Stimulated activated naive B cell treated with anti-CD40 and anti-IgM and Interleukin-4, amounts not matched to agents 10 μg/mL and 1 μg/mL and 100 μg/mL, for 72 hours (primary cell): ENCODE data around the gene CTSE.

Source experiments
- ATAC-seq, 2 donors: fragments of 150-1000 bp; cut with Tn5 transposase; replicated peaks; 2 replicates each; pipeline ENCODE4 v1.10.0; 2021; ENCODE audit warnings: moderate library complexity in 1 of 2
- DNase-seq: peaks from one replicate; pipeline ENCODE4 v3.0.0; 2021
- H3K27ac Mint-ChIP-seq: one replicate; pipeline ENCODE4 v1.8.0; 2022; ENCODE audit warnings: mild to moderate bottlenecking, mixed read lengths
- H3K27me3 Mint-ChIP-seq, 2 donors: one replicate each; pipeline ENCODE4 v1.8.0; 2022; ENCODE audit warnings: mixed read lengths in 2 of 2
- H3K36me3 Mint-ChIP-seq, 2 donors: one replicate each; pipeline ENCODE4 v1.8.0; 2022; ENCODE audit warnings: mixed read lengths in 2 of 2, mild to moderate bottlenecking in 1 of 2
- H3K4me1 Mint-ChIP-seq, 2 donors: one replicate each; pipeline ENCODE4 v1.8.0; 2022; ENCODE audit warnings: mixed read lengths in 2 of 2, mild to moderate bottlenecking in 1 of 2
- H3K4me3 Mint-ChIP-seq, 2 donors: one replicate each; pipeline ENCODE4 v1.8.0; 2022; ENCODE audit warnings: mild to moderate bottlenecking in 2 of 2, mixed read lengths in 2 of 2, moderate library complexity in 1 of 2
- H3K9me3 Mint-ChIP-seq, 2 donors: one replicate each; pipeline ENCODE4 v1.8.0; 2022; ENCODE audit warnings: mixed read lengths in 2 of 2, mild to moderate bottlenecking in 1 of 2

The CTSE gene

DNA sequence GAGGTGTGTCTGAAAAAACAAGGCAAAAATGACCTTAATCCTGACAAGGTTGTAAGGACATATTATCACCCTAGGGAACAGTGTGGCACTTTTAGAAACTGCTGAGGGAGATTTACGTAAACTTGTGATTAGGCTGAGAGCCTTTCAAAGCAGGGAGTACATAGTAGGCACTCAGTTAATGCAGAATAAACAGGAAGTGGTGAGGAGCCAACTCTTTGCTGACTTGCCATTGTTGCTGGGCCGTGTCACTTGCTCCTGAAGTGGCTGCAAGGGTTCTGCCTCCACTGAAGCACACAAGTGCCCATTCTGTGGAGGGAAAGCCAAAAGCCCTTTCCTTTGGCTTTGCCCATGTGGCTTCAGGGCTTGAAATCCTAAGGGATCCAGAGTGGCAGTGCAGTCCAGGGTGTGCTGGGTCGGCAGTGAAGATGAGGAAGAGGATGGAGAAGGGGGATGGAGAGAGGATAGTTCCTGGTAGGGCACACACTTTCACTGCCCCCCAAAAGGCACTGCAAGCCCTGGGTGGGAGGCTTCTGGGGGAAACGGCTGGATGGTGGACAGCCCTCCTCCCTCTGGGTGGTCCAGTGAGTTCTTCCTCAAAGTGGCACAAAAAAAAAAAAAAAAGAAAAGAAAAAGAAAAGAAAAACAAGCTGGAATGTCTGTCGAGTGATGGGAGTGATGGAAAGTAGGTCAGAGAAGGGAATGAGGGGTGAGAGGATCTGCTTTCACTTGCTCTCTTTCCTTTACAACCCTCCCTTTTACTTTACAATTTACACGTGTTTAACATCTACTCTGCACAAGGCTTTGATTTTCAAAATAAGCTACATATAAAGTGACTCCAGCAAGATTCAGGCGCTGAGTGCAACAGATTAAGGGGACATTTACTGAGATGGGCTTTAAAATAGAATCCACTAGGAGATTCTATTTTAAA is 15.6 kb upstream of the CTSE start:
- H3K4me1 Mint-ChIP-seq = peaks cover 45 to 81% of the 10 kb centered on the region in 2 donors
- H3K9me3 Mint-ChIP-seq = no peaks in the 10 kb centered on the region
- H3K27ac Mint-ChIP-seq = peak overlapping the region; percentile 91
- H3K36me3 Mint-ChIP-seq = peaks cover 3% of the 10 kb centered on the region in 2 donors
- no peaks in the 10 kb centered on the region for H3K27me3 Mint-ChIP-seq
- DNase-seq (peak; percentile 24), ATAC-seq (peak; percentile 44 to 45)
- peak overlapping the region; percentile 65 to 66 for H3K4me3 Mint-ChIP-seq

DNA sequence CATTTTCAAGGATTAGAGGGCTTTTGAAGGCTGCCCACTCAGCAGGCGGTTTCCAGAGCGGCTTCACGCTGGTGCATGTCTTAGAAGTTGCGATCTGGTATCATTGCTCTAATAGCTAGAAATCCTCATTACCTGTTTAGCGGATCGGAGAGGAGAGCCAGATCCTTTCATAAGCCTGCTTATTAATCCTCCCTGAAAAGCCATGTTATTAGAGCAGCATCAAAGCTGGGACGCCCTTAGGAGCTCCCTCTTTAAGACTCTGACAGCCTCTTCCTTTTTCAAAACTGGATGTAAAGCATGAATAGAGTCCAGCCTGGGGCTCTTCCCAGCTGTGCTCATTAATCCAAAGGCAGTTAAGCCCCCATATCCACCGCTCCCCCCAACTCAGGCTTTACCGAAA is 13.9 kb upstream of the CTSE start:
- peaks cover 55 to 92% of the 10 kb centered on the region in 2 donors for H3K4me1 Mint-ChIP-seq
- ATAC-seq = no peak
- H3K9me3 Mint-ChIP-seq = peaks cover 0 to 2% of the 10 kb centered on the region in 2 donors
- DNase-seq = no peak
- H3K36me3 Mint-ChIP-seq = peaks cover 3% of the 10 kb centered on the region in 2 donors
- H3K27me3 Mint-ChIP-seq = no peaks in the 10 kb centered on the region
- H3K4me3 Mint-ChIP-seq = peak overlapping the region in 1 of 2 donors; percentile 17
- peak overlapping the region; percentile 86 for H3K27ac Mint-ChIP-seq

DNA sequence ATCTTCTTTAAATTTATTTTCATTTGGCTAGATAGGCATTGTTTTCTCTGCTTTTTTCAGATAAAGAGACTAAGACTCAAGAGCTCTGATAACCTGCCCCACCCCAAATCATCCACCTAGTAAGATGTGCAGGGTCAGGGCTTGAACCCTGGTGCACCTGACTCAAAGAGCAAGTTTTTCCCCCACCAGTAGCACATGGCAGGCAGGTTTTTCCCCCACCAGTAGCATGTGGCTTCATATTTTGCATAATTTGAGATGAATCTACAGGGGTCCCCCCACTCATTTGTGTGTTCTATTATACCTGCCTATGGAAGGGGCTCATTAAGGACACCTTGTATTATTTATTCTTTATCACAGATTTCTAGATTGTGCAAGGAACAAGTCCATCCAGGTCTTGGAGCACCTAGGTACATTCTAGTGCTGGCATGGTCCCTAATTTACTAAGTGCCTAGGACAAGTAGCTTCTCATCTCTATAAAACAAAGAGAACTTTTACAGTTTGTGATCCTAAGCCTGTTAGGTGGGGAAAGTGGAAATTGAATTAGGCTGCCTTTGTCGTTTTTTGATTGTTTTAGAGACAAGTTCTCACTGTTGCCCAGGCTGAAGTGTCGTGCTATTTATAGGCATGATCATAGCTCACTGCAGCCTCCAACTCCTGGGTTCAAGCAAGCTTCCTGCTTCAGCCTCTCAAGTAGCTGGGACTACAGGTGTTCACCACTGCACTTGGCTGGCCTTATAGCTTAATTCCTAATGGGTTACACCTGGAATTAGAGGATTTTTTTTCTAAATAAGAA is 13.2 kb upstream of the CTSE start:
- Mint-ChIP-seq H3K4me3 (peak overlapping the region in 1 of 2 donors; percentile 60), H3K27me3 (no peaks in the 10 kb centered on the region), H3K9me3 (peaks cover 0 to 3% of the 10 kb centered on the region in 2 donors), H3K4me1 (peaks cover 59 to 97% of the 10 kb centered on the region in 2 donors), H3K36me3 (peaks cover 3% of the 10 kb centered on the region in 2 donors), H3K27ac (peak overlapping the region; percentile 48)
- DNase-seq = no peak
- ATAC-seq = peak; percentile 74 to 75

DNA sequence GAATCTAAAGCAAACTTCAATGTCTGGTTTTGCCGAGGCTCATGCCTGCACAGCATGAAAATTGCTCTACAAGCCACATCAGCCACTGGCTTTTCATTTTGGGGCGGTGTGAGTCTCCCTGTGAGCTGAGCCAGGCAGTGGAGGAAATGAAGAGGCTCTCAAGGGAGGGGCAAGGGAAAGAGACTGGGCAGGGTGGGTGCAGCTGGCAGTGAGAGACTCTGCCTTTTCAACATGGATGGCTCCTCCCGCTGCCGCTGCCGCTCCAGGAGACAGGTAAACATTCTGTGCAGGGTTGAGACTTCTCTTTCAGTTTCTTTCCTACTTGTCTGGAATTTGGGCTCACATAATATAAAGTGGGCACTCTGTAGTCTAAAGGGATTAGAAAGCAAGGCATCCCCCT is 11.3 kb upstream of the CTSE start:
- H3K9me3 Mint-ChIP-seq = peaks cover 0 to 3% of the 10 kb centered on the region in 2 donors
- H3K36me3 Mint-ChIP-seq = peaks cover 0 to 3% of the 10 kb centered on the region in 2 donors
- peak overlapping the region; percentile 90 for H3K27ac Mint-ChIP-seq
- peaks cover 54 to 94% of the 10 kb centered on the region in 2 donors for H3K4me1 Mint-ChIP-seq
- H3K27me3 Mint-ChIP-seq = no peaks in the 10 kb centered on the region
- DNase-seq (no peak), ATAC-seq (peak; percentile 45 to 53)
- peak overlapping the region; percentile 85 to 87 for H3K4me3 Mint-ChIP-seq

DNA sequence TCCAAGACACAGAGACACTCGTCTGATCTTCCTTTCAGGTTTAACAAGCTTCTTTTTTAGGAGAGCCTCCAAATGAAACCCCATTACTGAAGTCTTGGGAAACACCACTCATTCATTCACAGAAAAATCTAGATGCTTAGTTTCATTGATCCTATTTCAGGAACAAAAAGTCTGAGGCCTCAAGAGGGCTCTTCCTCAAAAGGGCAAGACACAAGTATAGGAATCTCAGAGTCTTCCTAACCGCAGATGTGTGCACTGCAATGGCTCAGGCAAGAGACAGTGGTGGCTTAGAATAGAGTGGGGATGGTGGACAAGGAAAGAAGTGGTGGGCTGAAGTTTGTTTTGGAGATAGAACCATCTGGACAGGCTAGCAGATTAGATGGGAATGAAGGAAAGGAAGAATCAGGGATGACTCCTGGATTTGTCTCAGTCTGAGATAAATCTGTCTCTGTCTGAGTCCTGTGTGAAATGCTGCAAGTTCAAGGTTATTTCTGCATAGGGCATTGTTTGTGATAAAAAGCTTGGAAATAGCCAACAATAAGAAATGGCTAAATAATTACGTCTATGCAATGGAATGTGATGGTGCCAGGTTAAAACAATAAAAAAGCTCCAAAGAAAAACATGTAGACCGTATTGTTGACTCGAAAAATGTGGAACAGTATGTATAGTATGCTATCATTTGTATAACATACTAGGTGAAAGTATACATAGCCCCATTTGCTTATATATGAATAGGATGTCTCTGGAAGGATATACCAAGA is 8.9 kb upstream of the CTSE start:
- Mint-ChIP-seq H3K27me3 (no peaks in the 10 kb centered on the region), H3K4me3 (no peak overlapping the region), H3K36me3 (no peaks in the 10 kb centered on the region), H3K27ac (peak overlapping the region; percentile 52), H3K9me3 (peaks cover 0 to 3% of the 10 kb centered on the region in 2 donors), H3K4me1 (peaks cover 40 to 72% of the 10 kb centered on the region in 2 donors)
- ATAC-seq (no peak), DNase-seq (no peak)

DNA sequence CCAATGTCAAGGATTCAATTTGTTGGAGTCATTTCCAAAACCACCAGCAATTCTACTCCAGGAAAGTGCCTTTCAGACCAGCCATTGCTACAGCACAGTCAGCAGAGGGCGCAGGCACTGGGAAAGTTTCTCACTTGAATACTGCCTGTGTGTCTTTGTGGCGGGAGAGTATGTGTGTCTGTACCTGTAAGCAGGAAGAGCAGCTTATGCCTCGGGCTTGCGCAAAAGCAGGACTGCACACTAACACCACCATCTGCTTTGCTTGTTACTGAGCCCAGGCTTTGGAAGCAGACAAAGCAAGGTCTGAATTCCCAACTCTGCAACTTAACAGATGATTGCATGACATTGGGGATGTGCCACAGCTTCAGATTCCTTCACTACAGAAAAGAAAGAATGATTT is 7.0 kb upstream of the CTSE start:
- Mint-ChIP-seq H3K4me3 (peak overlapping the region in 1 of 2 donors; percentile 13), H3K27ac (peak overlapping the region; percentile 37), H3K36me3 (no peaks in the 10 kb centered on the region), H3K9me3 (peaks cover 0 to 3% of the 10 kb centered on the region in 2 donors), H3K4me1 (peaks cover 32 to 59% of the 10 kb centered on the region in 2 donors), H3K27me3 (no peaks in the 10 kb centered on the region)
- ATAC-seq (peak; percentile 87 to 89), DNase-seq (peak; percentile 66)

DNA sequence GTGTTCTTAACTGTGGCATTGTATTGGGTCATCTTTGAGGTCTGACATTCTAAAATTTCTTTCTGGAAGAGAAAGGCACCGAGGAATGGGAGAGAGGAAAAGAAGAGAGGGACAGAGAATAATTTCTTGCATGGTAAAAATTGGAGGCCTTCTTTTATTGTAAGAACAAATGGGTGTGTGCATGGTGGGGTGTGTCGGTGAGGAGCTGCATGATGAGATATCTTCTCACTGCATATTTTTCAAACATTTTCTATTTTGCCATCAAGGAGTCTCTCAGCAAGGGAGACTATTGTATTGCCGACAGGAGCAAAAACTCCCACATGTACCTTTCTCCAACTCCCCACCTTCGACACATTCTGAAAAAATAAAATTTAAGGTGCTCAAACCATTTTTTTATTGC is 6.5 kb upstream of the CTSE start:
- H3K36me3 Mint-ChIP-seq = no peaks in the 10 kb centered on the region
- peak overlapping the region; percentile 57 for H3K27ac Mint-ChIP-seq
- peaks cover 0 to 3% of the 10 kb centered on the region in 2 donors for H3K9me3 Mint-ChIP-seq
- H3K4me1 Mint-ChIP-seq = peaks cover 28 to 58% of the 10 kb centered on the region in 2 donors
- no peak for DNase-seq
- no peaks in the 10 kb centered on the region for H3K27me3 Mint-ChIP-seq
- no peak overlapping the region for H3K4me3 Mint-ChIP-seq
- no peak for ATAC-seq

DNA sequence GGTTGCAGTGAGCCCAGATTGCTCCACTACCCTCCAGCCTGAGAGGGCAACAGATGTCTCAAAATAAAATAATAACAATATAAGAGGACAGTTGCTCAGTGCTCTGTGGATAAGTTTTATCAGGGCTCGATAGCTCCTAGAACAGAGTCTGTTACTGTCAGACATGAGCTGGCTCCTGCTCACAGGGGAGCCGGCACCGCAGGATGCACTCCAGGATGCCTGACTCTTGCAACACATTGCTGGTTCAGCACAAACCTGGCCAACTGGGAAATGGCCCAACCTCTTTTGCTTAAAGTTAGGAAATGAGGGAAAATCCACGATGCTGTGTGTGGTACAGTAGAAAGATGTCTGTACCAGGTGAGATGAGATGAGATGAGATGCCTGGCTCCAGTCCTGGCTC is 5.8 kb upstream of the CTSE start:
- Mint-ChIP-seq H3K4me3 (no peak overlapping the region), H3K9me3 (peaks cover 0 to 3% of the 10 kb centered on the region in 2 donors), H3K27me3 (no peaks in the 10 kb centered on the region), H3K4me1 (peaks cover 23 to 51% of the 10 kb centered on the region in 2 donors), H3K36me3 (no peaks in the 10 kb centered on the region), H3K27ac (no peak overlapping the region)
- DNase-seq (no peak), ATAC-seq (no peak)

DNA sequence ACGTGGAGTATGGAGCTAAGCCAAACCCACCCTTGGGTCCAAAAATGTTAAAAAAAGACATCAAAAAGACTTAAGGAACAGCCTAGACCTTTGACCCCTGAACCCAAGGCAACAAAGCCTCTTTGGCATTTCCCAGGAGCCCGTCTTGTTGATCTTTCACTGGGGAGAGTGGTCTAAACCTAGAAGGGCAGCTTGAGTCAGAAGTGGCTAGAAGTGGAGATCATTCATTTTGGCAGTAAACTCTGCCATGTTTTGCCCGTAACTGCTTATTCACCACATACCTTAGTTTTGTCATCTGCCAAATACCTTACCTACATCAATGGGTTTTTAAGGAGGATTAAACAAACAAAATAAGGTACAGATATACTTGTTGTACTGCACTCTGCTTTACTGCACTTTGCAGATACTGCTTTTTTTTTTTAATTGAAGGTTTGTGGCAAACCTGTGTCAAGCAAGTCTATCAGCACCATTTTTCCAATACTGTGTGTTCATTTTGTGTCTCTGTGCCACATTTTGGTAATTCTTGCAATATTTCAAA is 1.7 kb upstream of the CTSE start:
- Mint-ChIP-seq H3K9me3 (no peaks in the 10 kb centered on the region), H3K36me3 (no peaks in the 10 kb centered on the region), H3K27me3 (peaks cover 3 to 8% of the 10 kb centered on the region in 2 donors), H3K4me3 (no peak overlapping the region), H3K27ac (no peak overlapping the region), H3K4me1 (peaks cover 9 to 22% of the 10 kb centered on the region in 2 donors)
- ATAC-seq (no peak), DNase-seq (no peak)

DNA sequence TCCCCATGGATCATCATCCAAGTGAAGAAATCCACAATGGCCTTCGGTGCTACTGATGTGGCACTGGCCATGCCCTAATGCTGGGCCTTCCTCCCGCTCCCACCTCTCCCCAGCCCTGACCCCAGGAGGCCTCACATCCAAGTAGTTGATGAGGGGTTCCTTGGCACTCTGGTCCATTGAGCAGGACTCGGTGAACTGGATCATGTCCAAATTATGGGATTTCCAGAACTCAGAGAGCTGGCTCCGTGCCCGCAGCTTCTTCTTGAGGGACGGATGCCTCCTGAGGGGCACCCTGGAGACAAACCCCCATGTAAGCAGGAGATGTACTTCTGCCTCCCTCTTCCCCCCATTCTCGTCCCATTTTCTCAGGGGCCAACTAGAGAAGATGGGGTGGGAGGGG is 929 bp downstream of the CTSE start:
- Mint-ChIP-seq H3K36me3 (no peaks in the 10 kb centered on the region), H3K27ac (no peak overlapping the region), H3K4me1 (peaks cover 9 to 17% of the 10 kb centered on the region in 2 donors), H3K9me3 (peaks cover 0 to 1% of the 10 kb centered on the region in 2 donors), H3K27me3 (peaks cover 3 to 8% of the 10 kb centered on the region in 2 donors), H3K4me3 (no peak overlapping the region)
- no peak for ATAC-seq
- no peak for DNase-seq

DNA sequence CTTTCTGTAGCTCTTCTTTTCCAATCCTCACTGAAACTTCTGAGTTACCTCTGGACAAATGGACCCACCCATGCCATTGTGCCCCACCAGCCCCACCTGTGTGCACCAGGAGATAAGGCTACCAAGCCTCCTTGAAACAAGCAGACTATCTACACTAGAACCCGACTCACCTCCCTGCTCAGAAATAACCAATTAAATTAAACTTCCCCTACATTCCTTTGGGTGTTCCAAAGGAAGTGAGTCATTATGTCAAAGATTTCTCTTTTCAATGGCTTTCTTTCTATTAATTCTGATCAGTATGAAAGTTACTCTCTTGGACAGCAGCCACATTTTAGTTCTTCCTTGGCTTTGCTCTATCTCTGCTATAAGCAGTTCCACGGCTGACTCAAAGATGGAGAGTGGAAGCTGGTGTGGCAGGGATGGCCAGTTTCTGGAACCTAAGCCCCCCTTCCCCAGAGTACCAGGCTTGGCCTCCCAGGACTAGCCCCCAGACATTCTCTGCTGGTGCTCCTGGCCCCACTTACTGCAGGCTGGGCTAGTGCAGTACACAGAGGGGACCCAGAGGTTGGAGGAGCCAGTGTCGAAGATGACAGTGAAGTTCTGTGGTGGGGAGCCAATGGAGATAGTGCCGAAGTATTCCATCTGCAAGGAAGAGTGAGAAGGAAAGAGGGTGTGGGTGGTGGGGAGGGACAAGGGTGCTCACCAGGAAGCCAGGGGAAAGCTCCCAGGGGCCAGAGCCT is 1.9 kb downstream of the CTSE start:
- Mint-ChIP-seq H3K27ac (peak overlapping the region; percentile 26), H3K4me1 (peaks cover 9 to 17% of the 10 kb centered on the region in 2 donors), H3K36me3 (no peaks in the 10 kb centered on the region), H3K27me3 (peaks cover 3 to 8% of the 10 kb centered on the region in 2 donors), H3K9me3 (peaks cover 0 to 2% of the 10 kb centered on the region in 2 donors), H3K4me3 (no peak overlapping the region)
- DNase-seq (no peak), ATAC-seq (no peak)

DNA sequence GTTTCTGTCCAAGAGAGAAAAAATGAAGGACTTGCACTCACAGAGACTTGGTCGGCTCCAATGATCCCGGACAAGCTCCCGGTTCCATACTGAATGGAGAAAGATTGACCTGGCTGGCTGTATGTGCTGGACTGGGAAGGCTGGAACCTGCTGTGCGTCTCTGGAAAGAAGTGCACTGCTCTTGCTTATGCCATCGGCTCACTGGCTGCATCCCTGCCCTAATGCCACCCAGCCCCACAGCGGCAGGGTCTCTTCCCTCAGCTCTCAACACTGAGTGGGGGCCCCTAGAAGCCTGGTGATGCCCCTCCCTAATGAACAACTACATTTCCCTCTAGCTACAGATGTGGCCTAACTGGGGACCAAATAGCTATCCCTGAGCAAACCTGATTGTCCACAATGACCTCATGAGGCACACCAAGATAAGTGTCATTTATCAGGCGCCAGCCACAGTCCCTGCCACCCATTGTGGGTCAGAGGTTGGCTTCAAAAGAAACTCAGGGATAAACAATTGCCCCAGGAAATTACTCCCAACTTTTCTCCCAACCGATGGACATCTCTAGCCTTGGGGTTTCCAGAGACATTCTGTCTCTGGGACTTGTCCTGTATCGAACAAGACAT is 2.6 kb downstream of the CTSE start:
- peaks cover 9 to 15% of the 10 kb centered on the region in 2 donors for H3K4me1 Mint-ChIP-seq
- ATAC-seq = no peak
- peak overlapping the region; percentile 26 for H3K27ac Mint-ChIP-seq
- DNase-seq = no peak
- no peak overlapping the region for H3K4me3 Mint-ChIP-seq
- peaks cover 3 to 8% of the 10 kb centered on the region in 2 donors for H3K27me3 Mint-ChIP-seq
- H3K36me3 Mint-ChIP-seq = no peaks in the 10 kb centered on the region
- H3K9me3 Mint-ChIP-seq = peaks cover 0 to 2% of the 10 kb centered on the region in 2 donors
